Limb (tissue), 2 donors: ENCODE data around the gene ABCC1.
"Not testable (repeated sequence)": the region's sequence is repeated elsewhere in the genome, so short reads cannot be mapped to it uniquely, and the experiment has no call there.

ENCODE experiments used
- DNase-seq, 2 donors: peaks; one replicate each; pipeline ENCODE4 v3.0.0-alpha.2; 2016; ENCODE audit errors: extremely low spot score in 2 of 2

Gene ABCC1

DNA sequence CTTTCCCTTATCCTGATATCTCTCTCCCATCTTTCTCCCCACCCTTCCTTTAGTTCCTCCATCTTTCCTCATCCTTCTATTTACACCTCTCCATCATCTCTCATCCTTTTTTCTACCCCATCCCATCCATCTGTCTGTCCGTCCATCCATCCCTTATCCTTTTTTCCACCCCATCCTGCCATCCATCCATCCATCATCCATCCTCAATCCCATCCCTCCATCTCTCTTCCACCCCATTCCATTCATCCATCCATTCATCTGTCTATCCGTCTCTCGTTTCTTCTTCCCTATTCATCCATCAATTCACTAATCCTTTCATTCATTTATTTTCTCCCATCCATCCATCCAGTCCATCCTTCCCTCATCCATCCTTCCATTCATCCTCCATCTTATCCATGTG lies 205.8 kb downstream of the ABCC1 start:
- DNase-seq, result no peak

GRCh38 chr16:16157166-16157565 lies 207.8 kb downstream of the ABCC1 start:
- no peak for DNase-seq

GRCh38 chr16:16158082-16158658 lies 208.8 kb downstream of the ABCC1 start:
- DNase-seq, result no peak

DNA sequence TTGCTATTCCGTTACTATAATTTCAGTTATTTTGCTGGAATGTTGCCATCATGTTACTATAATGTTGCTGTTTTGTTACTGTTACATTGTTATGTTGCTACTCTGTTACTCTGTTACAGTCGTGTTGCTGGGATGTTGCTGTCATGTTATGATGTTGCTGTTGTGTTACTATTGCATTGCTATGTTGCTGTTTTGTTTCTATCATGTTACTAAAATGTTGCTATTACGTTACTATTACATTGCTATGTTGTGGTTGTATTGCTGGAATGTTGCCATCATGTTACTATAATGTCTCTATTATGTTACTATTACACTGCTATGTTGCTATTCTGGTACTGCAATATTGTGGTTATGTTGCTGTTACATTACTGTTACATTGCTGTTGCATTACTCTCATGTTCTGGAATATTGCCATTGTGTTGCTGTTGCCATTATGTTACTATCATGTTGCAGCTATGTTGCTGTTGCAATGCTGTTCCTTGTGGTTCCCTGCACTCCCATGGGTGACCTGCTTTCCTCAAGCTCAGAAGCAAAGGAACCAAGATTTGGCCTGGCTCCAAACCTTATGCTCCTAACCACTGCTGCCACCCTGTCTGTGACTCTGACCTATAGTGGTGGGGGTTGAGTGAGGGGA lies 209.4 kb downstream of the ABCC1 start:
- no peak for DNase-seq

DNA sequence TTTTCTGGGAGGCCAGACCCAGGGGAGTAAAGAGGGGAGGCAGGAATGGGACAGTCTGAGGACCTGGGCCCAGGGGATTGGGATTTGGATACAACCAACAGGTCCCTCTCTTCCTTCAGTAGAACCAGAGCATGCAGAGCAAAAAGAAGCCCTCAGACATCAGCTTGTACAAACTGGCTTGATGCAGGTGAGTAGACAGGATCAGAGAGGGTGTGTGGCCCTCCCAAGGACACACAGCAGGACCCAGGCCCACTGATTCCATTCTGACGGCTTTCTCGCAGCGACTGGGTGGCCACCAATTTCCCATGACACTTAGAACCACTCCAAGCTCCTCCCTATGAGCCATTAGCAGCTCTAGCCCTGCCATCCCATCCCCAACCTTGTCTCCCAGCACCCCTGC lies 210.2 kb downstream of the ABCC1 start:
- no peak for DNase-seq

GRCh38 chr16:16161319-16161718 lies 211.9 kb downstream of the ABCC1 start:
- no peak for DNase-seq

- DNase-seq, result not testable (repeated sequence)
Measured at GRCh38 chr16:16161840-16162239, 212.4 kb downstream of the ABCC1 start.

DNA sequence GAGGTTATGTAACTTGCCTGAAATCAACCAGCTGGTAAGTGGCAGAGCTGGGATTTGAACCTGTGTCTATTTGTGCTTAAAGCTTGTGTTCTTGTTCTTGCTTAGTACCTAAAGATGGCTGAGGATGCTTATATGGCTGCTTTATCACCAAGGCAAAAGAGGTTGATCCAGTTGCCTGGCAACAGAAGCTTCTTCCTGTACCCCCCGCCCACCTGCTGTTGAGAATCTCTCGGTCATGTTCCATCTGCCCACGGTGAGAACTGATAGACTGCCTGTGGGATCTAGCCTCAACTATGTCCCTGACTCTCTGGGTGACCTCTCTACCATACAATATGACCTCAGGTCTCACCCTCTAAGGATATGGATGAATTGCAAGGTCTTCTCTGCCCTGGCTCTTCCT lies 213.2 kb downstream of the ABCC1 start:
- no peak for DNase-seq

GRCh38 chr16:16163109-16163508 lies 213.7 kb downstream of the ABCC1 start:
- no peak for DNase-seq

DNA sequence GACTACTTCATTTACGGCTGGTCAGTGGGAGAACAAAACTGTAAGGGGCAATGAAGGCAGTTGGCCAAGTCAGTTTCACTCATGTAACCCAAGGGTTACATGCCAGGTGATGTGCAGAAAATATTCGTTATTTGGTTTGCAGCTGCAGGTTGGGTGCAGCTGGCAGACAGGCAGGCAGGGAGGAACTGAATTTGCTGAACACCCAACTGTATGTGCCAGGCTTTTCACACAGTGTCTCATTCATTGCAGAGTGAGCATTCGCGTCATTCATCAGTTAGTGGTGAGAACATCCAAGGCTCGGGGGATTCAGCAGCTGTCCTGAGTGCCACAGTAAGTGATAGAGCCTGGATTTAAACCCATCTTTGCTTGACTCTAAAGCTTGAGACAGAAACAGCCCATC lies 214.2 kb downstream of the ABCC1 start:
- no peak for DNase-seq

DNA sequence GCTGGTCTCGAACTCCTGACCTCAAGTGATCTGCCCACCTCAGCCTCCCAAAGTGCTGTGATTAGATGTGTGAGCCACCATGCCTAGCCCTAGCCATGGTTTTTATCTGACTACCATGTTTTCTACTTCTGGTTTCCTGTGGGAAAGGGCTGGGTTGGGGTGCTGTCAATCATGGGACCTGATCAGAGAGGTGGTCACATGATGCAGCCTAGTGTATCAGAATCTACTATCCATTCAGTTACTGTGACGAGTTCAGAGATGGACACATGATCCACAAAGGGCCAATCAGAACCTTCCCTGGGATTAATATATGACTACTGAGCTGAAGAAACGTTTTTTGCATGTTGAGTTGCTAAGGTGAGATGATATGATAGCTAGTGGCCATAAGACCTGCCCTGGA lies 214.8 kb downstream of the ABCC1 start:
- no peak for DNase-seq

GRCh38 chr16:16166085-16166484 lies 216.7 kb downstream of the ABCC1 start:
- DNase-seq, result no peak

DNA sequence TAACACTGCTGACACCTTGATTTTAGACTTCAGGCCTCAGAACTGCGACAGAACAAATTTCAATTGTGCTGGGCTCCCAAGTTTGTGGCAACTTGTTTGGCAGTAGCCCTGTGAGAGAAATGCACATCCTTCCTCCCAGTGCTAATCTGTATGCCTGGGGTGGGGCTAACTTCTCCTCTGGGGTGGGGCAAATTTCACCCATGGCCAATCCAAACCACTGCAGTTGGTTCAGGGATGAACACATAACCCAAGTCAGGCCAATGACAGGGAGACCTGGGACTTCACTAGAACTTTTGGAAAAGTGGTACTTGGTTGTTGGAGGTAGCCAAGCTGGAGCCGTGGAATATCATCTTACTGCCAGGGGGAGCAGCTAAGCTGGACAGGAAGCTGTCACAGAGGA lies 217.5 kb downstream of the ABCC1 start:
- DNase-seq, result no peak

- no peak for DNase-seq
Measured at GRCh38 chr16:16167927-16168326, 218.5 kb downstream of the ABCC1 start.

DNA sequence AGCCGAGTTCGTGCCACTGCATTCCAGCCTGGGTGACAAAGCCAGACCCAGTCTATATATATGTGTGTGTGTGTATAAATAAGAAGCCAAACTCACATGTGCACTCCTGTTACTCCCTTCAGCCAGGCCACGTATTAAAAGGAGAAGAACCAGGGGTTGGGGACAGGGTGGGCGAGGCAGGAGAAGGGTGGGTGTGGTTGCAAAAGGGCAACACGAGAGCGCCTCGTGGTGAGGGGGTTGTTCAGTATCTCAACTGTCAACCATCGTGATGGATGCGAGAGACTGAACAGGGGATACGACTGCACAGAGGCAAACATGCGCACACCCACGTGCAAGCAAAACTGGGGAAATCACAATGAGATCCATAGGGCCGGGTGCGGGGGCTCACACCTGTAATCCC lies 219.0 kb downstream of the ABCC1 start:
- DNase-seq, result no peak

- no peak for DNase-seq
Measured at GRCh38 chr16:16169615-16170014, 220.2 kb downstream of the ABCC1 start.

GRCh38 chr16:16171332-16171919 lies 222.0 kb downstream of the ABCC1 start:
- DNase-seq, result no peak

DNA sequence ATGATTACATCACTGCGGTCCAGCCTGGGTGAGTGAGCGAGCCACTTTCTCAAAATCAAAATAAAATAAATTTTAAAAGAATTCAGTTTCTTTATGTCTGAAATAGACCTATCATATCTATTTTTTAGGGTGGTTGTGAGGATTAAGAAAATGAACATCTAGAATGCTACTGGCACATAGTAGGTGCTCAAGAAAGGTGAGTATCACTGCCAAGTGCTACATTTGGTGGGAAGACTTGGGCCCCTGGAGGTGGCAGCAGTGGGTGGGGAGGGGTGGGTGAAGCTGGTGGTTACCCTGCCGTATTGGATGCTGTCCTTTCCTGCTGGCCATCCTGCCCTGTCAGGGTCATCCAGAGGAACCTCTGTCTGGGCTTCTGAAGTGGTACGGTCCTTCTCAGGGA lies 223.6 kb downstream of the ABCC1 start:
- no peak for DNase-seq

- DNase-seq, result no peak
Measured at GRCh38 chr16:16175296-16175695, 225.9 kb downstream of the ABCC1 start.

DNA sequence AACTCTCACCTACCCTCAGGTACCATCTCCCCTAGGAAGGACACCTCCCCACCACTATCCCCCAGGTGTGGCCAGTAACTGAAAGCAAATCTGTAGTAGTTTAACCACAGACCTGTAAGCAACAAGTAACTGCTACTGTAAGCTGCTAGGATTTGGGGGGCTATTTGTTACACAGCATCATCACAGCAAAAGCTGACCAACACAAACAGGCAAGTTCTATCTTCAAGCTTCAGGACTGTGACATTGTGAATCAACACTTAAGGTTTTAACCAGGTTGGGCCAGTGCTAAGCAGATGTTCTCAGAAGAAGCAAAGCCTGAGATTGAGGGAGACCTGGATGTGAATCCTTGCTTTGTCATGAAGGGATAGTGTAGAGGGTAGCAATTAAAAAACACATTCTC lies 226.9 kb downstream of the ABCC1 start:
- no peak for DNase-seq

DNA sequence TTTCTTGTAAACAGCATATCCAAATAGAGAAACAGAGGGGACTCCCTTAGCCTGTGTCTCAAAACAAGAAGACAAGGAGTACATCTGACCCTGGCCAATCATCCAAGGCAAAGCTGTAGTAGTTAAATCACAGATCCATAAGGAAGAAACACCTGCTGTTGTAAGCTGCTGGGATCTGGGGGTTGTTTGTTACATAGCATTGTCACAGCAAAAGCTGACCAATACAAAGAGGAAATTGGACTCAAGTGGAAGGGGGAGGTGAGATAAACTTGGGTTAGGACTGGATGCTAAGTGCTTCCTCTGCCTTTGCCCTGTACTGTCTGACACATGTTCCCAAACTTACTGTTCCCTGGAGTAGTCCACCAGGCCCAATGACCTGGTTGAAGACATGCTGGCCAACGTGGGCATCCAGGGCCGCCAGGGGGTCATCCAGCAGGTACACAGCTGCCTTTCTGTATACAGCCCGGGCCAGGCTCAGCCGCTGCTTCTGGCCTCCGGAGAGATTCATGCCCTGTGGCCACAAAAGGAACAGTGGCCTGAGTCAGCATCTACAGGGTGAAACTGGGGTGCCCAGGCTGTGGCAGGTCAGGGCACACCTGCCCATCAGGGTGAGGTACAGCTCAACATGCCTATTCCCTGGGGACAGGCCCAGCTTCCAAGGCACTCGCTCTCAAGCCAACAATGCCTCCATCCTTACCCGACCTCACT lies 229.2 kb downstream of the ABCC1 start:
- DNase-seq, result no peak

DNA sequence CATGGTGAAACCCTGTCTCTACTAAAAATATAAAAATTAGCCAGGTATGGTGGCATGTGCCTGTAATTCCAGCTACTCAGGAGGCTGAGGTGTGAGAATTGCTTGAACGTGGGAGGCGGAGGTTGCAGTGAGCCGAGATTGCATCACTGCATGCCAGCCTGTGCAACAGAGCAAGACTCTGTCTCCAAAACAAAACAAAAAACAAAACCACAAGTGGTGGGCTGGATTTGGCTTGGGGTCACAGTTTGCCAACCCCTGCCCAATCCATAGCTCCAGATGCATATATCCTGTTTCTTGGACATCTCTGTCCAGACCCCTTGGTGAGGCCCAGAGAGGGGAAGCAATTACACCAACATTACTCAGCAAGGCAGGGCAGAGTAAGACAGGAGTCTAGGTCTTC lies 232.3 kb downstream of the ABCC1 start:
- not testable (repeated sequence) for DNase-seq

DNA sequence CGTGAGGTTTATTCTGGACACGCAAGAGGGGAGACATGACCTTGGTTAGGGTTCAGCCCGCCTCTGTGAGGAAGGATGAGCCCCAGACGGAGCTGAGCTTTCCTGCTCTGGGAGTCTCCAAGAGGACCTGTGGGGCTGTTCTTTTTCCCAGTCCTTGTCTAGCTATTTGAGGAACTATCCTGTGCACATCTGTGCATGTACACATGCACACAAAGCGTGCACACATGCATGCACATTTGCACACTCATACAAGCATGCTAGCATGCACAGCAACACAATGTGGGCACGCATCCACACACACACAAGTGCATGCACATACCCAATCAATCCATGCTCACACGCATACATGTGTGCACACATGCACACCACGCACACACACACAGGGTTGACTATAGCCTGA lies 233.5 kb downstream of the ABCC1 start:
- DNase-seq, result no peak
